Activated gamma-delta T cell (primary cell): ENCODE measurements around the gene ASIC3.
A peak's percentile ranks its signal among the peaks of the same experiment; 100 is the strongest.

Source experiments
- DNase-seq: peaks from one replicate; lab custom pipeline; 2025; lab: John Stamatoyannopoulos, UW

Gene ASIC3

GRCh38 chr7:151085691-151086620 lies 37.6 kb downstream of the ASIC3 start, which contains the start of gene AGAP3:
Gene AGAP3 (plus strand): TSS chr7:151086475. CDS start chr7:151086742, 267 bp downstream.
- DNase-seq, result peak; percentile 62

GRCh38 chr7:151086802-151087244 lies 38.5 kb downstream of the ASIC3 start:
- no peak for DNase-seq

- no peak for DNase-seq
Measured at GRCh38 chr7:151087245-151088018, 39.1 kb downstream of the ASIC3 start.

DNA sequence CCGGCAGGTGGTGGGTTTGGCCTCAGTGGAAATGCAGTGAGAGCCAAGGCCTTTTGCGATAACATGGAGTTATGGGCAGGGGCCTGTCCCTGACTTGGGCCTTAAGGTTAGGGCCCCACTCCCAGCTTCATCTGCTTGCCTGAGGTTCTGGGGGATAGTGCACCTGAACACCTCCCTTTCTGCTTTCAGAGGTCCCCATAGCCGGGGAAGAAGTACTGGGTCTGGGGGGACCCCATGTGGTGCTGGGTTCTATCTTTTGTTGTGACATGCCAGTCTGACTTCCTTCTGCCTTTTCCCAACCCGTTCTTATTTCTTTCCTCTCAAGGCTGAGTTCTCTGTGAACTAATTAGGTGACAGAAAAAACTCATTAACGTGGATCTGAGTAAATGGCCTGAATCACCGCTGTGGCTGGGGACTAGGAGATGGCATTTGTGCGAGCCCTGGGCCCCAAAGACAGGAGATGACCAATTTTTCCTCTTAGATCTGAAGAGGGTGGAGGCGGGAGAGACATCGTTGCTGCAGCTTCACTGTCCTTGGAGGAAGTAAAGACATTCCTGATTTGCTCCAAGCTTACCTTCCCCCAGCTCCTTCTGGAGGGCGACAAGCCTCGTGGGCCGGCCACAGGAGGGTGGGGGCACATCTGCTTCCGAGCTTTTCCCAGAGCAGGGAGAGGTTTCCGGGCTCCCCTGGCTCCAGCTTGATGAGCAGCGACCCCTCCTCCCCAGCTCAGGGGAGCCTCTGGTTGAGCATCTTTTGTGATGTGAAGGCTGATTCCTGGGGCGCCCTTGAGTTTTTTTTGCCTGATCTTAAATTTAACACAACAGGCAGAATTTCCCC lies 39.9 kb downstream of the ASIC3 start:
- DNase-seq, result no peak

GRCh38 chr7:151088856-151089699 lies 40.7 kb downstream of the ASIC3 start:
- DNase-seq, result no peak

- no peak for DNase-seq
Measured at GRCh38 chr7:151089893-151090730, 41.8 kb downstream of the ASIC3 start.

DNA sequence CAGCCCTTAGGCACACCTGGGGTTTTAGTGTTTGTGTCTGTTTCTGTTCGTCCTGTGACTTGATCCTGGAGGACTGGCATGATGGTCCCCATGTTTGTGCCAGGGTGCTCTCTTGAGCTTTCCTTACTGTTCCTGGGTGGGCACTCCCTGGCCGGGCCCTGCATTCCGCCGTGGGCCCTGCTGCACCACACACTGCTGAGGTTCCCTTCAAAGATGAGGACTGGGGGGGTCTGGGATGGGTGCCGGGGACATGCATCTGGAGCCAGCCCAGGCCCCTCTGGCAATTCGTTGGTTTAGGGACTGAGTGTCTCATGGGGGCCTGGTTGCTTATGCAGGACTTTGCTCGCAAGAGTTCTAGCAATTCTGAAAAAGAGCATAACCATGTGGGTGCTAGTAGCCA lies 42.7 kb downstream of the ASIC3 start:
- no peak for DNase-seq

- no peak for DNase-seq
Measured at GRCh38 chr7:151091431-151091830, 43.1 kb downstream of the ASIC3 start.

- DNase-seq, result no peak
Measured at GRCh38 chr7:151091988-151092387, 43.7 kb downstream of the ASIC3 start.

GRCh38 chr7:151093748-151094147 lies 45.4 kb downstream of the ASIC3 start:
- no peak for DNase-seq

DNA sequence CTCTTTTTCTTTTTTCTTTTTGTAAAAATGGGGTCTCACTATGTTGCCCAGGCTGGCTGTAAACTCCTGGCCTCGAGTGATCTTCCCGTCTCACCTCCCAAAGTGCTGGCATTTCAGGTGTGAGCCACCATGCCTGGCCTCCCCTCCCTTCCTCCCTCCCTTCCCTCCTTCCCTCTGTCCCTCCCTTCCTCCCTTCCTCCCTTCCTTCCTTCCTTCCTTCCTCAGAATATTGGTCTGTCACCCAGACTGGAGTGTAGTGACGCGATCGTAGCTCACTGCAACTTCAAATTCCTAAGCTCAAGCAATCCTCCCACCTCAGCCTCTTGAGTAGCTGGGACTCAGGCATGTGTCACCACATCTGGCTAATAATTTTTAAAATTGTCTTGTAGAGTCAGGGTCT lies 46.3 kb downstream of the ASIC3 start:
- DNase-seq, result no peak

DNA sequence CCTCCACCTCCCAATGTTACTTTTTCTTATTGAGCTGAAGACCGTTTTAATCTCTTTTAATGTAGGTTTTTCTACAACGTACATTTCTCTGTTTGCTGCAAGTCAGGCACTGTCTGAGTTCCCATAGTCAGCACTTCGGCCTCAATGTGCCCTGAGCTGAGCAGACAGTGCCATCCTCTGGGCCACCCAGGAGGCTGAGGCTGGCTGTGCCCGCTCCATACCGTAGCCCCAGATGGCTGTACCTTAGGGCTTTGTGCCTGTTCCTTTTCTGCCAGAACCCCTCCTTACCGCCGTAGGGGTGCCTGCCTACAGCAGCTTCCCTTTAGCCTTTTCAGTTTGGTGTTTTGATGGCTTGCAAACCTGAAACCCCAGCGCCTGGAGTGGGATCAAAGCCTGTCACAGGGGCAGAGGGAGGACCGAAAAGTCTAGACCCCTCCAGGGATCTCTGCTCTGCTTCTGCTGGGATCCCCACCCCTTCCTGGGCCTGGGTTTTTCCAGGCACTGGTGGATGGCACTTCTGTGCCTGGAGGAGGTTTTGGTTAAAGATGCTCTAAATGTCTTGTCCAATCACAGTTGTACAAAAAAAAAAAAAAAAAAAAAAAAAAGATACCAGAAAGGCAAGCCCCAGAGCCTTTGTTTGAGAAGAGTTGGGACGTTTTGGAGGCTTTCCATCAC lies 46.9 kb downstream of the ASIC3 start:
- no peak for DNase-seq

GRCh38 chr7:151095828-151096475 lies 47.6 kb downstream of the ASIC3 start:
- no peak for DNase-seq

DNA sequence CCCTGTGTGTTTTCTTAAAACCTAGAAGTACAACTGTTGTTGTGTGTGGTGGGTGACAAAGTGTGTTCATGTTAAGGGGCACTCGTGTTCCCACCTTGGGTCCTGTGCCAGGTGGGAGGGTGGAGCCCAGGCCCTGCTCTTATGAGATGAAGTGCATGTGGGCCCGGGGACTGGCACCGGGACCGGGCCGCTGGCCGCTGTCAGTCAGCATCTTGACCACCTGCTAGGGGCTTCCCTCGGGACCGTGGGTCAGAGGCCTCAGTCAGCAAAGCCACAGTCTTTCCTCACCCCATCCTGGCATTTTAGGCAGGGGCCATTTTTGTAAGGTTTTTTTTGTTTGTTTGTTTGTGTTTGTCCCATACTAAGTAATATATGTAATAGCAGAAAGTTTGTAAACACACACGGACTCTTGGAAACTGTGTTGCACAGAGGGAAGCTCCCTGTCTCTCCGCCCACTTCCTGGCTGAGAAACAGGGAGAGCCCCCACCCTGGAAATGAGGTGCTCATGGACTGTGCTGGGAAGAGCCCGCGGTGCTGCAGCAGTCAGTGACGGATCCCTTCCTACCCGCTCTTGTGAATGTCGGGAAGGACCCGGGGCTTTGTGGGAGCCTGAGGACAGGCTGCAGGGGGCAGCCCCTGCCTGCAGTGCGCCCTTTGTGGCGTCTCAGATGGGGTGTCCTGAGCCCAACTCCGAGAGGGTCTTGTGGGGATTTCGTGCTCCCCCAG lies 51.3 kb downstream of the ASIC3 start:
- no peak for DNase-seq

- DNase-seq, result no peak
Measured at GRCh38 chr7:151100921-151101320, 52.6 kb downstream of the ASIC3 start.

GRCh38 chr7:151101621-151102396 lies 53.5 kb downstream of the ASIC3 start:
- DNase-seq, result no peak
